SKM-1 (cell line): ENCODE measurements around the gene TP73.
A peak's percentile ranks its signal among the peaks of the same experiment; 100 is the strongest.

Experiments used
- DNase-seq: peaks from one replicate; lab custom pipeline; 2025; ENCODE audit not compliant: unreplicated experiment; lab: John Stamatoyannopoulos, UW

TP73 gene

GRCh38 chr1:3651026-3651929, 1.0 kb upstream of the TP73 start:
- DNase-seq, result no peak

- no peak for DNase-seq
Observed at GRCh38 chr1:3652548-3653285, 401 bp downstream of the TP73 start.

- no peak for DNase-seq
Observed at GRCh38 chr1:3653286-3653618, 936 bp downstream of the TP73 start.

- DNase-seq, result no peak
Observed at GRCh38 chr1:3654549-3655281, 2.4 kb downstream of the TP73 start.

GRCh38 chr1:3656450-3657095, 4.3 kb downstream of the TP73 start:
- DNase-seq, result no peak

GRCh38 chr1:3657096-3657475, 4.8 kb downstream of the TP73 start:
- DNase-seq, result no peak

- no peak for DNase-seq
Observed at GRCh38 chr1:3657578-3658230, 5.4 kb downstream of the TP73 start.

- DNase-seq, result no peak
Observed at GRCh38 chr1:3658231-3658615, 5.9 kb downstream of the TP73 start.

- DNase-seq, result no peak
Observed at GRCh38 chr1:3659093-3659492, 6.8 kb downstream of the TP73 start.

GRCh38 chr1:3660704-3661103, 8.4 kb downstream of the TP73 start:
- DNase-seq, result no peak

- no peak for DNase-seq
Observed at GRCh38 chr1:3661631-3662030, 9.3 kb downstream of the TP73 start.

GRCh38 chr1:3662080-3662671, 9.9 kb downstream of the TP73 start:
- DNase-seq, result no peak

- no peak for DNase-seq
Observed at GRCh38 chr1:3663999-3664699, 11.8 kb downstream of the TP73 start.

- DNase-seq, result no peak
Observed at GRCh38 chr1:3664700-3665375, 12.5 kb downstream of the TP73 start.

- DNase-seq, result no peak
Observed at GRCh38 chr1:3668148-3668547, 15.8 kb downstream of the TP73 start.

- DNase-seq, result peak; percentile 57
Observed at GRCh38 chr1:3668585-3669300, 16.4 kb downstream of the TP73 start.

GRCh38 chr1:3669421-3669821, 17.1 kb downstream of the TP73 start:
- no peak for DNase-seq

GRCh38 chr1:3669971-3670431, 17.7 kb downstream of the TP73 start:
- DNase-seq, result no peak
